Muscle of back (tissue), 11 donors: ENCODE measurements around the gene NT5C2. TPM values are rescaled to one million over a fixed set of nuclear protein-coding genes. Genes with fewer than 3 reads are reported as not detected.

ENCODE experiments used
- DNase-seq, 3 donors: peaks; one replicate each; pipeline versions ENCODE4 v3.0.0 to v3.0.0-alpha.2; 2013
- polyA plus RNA-seq, 10 donors: library from polyadenylated mRNA; unstranded; fragments of 120-200 nt; gene quantifications; one replicate each; pipeline ENCODE4 v1.2.1, GENCODE V29; 2013; ENCODE audit not compliant: insufficient read length in 10 of 10

The NT5C2 gene
- polyA plus RNA-seq, 10 donors = 115 to 198 (median 139) TPM

GRCh38 chr10:103066141-103067098 is 126.7 kb downstream of the NT5C2 start:
- no peak for DNase-seq

- DNase-seq = no peak
These were observed 128.1 kb downstream of the NT5C2 start for GRCh38 chr10:103064956-103065355.

GRCh38 chr10:103062854-103063590 is 130.1 kb downstream of the NT5C2 start:
- DNase-seq = no peak

- DNase-seq = no peak
These were observed 132.5 kb downstream of the NT5C2 start for GRCh38 chr10:103060575-103060974.

GRCh38 chr10:103058034-103058433 is 135.0 kb downstream of the NT5C2 start:
- DNase-seq = no peak

- DNase-seq = no peak
These were observed 138.0 kb downstream of the NT5C2 start for GRCh38 chr10:103055105-103055504.

GRCh38 chr10:103054621-103055020 is 138.5 kb downstream of the NT5C2 start:
- DNase-seq = no peak

GRCh38 chr10:103053659-103054581 is 139.2 kb downstream of the NT5C2 start:
- DNase-seq = peak; percentile 42 to 80 (median 64)

- no peak for DNase-seq
These were observed 143.8 kb downstream of the NT5C2 start for GRCh38 chr10:103049237-103049636.

- DNase-seq = no peak
These were observed 145.7 kb downstream of the NT5C2 start for GRCh38 chr10:103047381-103047780.

- no peak for DNase-seq
These were observed 147.1 kb downstream of the NT5C2 start for GRCh38 chr10:103045961-103046360.

- peak; percentile 20 to 51 (median 35) for DNase-seq
These were observed 148.1 kb downstream of the NT5C2 start for GRCh38 chr10:103044942-103045489.

- no peak for DNase-seq
These were observed 150.2 kb downstream of the NT5C2 start for GRCh38 chr10:103042908-103043307.

- DNase-seq = no peak
These were observed 150.9 kb downstream of the NT5C2 start for GRCh38 chr10:103042129-103042528.

GRCh38 chr10:103041391-103041790 is 151.7 kb downstream of the NT5C2 start:
- no peak for DNase-seq

- DNase-seq = peak in 1 of 3 donors; percentile 10
These were observed 152.7 kb downstream of the NT5C2 start for GRCh38 chr10:103040418-103040817.

- DNase-seq = no peak
These were observed 154.5 kb downstream of the NT5C2 start for GRCh38 chr10:103038570-103038969.
